GM12878 (cell line): ENCODE results near the gene TCF7L2. TPM values are rescaled to one million over a fixed set of nuclear protein-coding genes. Genes with fewer than 3 reads are reported as not detected.

Source experiments
- ATAC-seq: fragments of 200-7000 bp; cut with Tn5 transposase; 3 replicates; pipeline ENCODE4 v1.9.1; 2020; ENCODE audit warnings: mild to moderate bottlenecking, moderate library complexity
- BruUV-seq: library from RNA; stranded (reverse); fragments of 400-500 nt; replicated peaks from 2 replicates; lab custom pipeline; 2021; lab: Mats Ljungman, UMichigan
- CTCF ChIA-PET: fragments of 300-600 bp; sonication (Branson Sonifier 250); formaldehyde crosslinking; extraction: SDS; loops from one replicate; lab custom pipeline; 2021; ENCODE audit warnings: inconsistent platforms; lab: Yijun Ruan, JAX
- POLR2A ChIA-PET: fragments of 350-600 bp; formaldehyde crosslinking; extraction: SDS; loops from one replicate; lab custom pipeline; 2021; ENCODE audit warnings: inconsistent platforms; lab: Charles Lee
- RAD21 ChIA-PET: fragments of 300-600 bp; sonication (Branson Sonifier 250); formaldehyde crosslinking; loops from one replicate; lab custom pipeline; 2023; ENCODE audit warnings: antibody characterized with exemption; ENCODE audit not compliant: unreplicated experiment; lab: Charles Lee
- SMC1A ChIA-PET: fragments of 300-600 bp; sonication (Branson Sonifier 250); formaldehyde crosslinking; loops from one replicate; lab custom pipeline; 2023; ENCODE audit not compliant: unreplicated experiment, uncharacterized antibody; lab: Charles Lee
- DNase-seq: peaks from one replicate; pipeline ENCODE4 v3.0.0-alpha.2; 2011; ENCODE audit warnings: low read depth, low spot score
- FAIRE-seq: peaks from 3 replicates; lab custom pipeline; 2011; peaks lifted over from hg19 to GRCh38; lab: Jason Lieb, UNC
- H2AFZ ChIP-seq: 2 replicates; pipeline ENCODE4 v1.6.0; 2011; ENCODE audit warnings: low read depth, low read length, control low read depth; ENCODE audit not compliant: control insufficient read depth
- H3K27ac ChIP-seq: 2 replicates; pipeline ENCODE4 v1.5.1; 2011; ENCODE audit warnings: control low read depth; ENCODE audit not compliant: control insufficient read depth, insufficient read depth
- H3K27me3 ChIP-seq, 2 experiments: replicated peaks in 1 of 2; 2 replicates each; pipeline versions ENCODE4 v1.6.0 to v1.6.1; 2011; ENCODE audit warnings: low read length in 1 of 2; ENCODE audit not compliant: control insufficient read depth in 2 of 2, insufficient read depth in 2 of 2
- H3K36me3 ChIP-seq, 2 experiments: 2 replicates each; pipeline ENCODE4 v1.5.1; 2011; ENCODE audit warnings: low read length in 1 of 2; ENCODE audit not compliant: control insufficient read depth in 2 of 2, insufficient read depth in 2 of 2
- H3K4me1 ChIP-seq: 2 replicates; pipeline ENCODE4 v1.6.1; 2011; ENCODE audit warnings: mild to moderate bottlenecking, low read length, moderate library complexity, mixed read lengths; ENCODE audit not compliant: control insufficient read depth, insufficient read depth
- H3K4me2 ChIP-seq: 2 replicates; pipeline ENCODE4 v1.6.0; 2011; ENCODE audit warnings: control low read depth; ENCODE audit not compliant: control insufficient read depth, insufficient read depth
- H3K4me3 ChIP-seq: fragments of 200-600 bp; sonication (generic); 2 replicates; pipeline ENCODE4 v1.5.1; 2016
- H3K79me2 ChIP-seq: 2 replicates; pipeline ENCODE4 v1.6.0; 2011; ENCODE audit warnings: low read length; ENCODE audit not compliant: control insufficient read depth, insufficient read depth
- H3K9ac ChIP-seq: 2 replicates; pipeline ENCODE4 v1.8.0; 2011; ENCODE audit warnings: low read length, control low read depth, mixed read lengths; ENCODE audit not compliant: control insufficient read depth, insufficient read depth
- H3K9me3 ChIP-seq: replicated peaks from 3 replicates; pipeline ENCODE4 v1.5.1; 2011; ENCODE audit warnings: mild to moderate bottlenecking, low read length; ENCODE audit not compliant: control insufficient read depth, insufficient read depth
- H4K20me1 ChIP-seq: 2 replicates; pipeline ENCODE4 v1.6.0; 2011; ENCODE audit not compliant: control insufficient read depth, insufficient read depth
- BHLHE40 ChIP-seq, 2 experiments: fragments of 450-650 bp in 1 of 2; IDR thresholded peaks; 2 replicates each; pipeline ENCODE4 v1.6.1; 2011 to 2017; ENCODE audit warnings: low read depth in 2 of 2, borderline replicate concordance in 1 of 2, improper control_type of control experiment in 1 of 2, low read length in 1 of 2, mild to moderate bottlenecking in 1 of 2
- CHD1 ChIP-seq: IDR thresholded peaks from 2 replicates; pipeline ENCODE4 v1.6.1; 2012; ENCODE audit warnings: low read depth, low read length, improper control_type of control experiment
- EED ChIP-seq: sonication (generic); IDR thresholded peaks from 2 replicates; pipeline ENCODE4 v1.6.1; 2016; ENCODE audit warnings: antibody characterized with exemption, low read depth
- ESRRA ChIP-seq: IDR thresholded peaks from 2 replicates; pipeline ENCODE4 v1.6.1; 2012; ENCODE audit warnings: mild to moderate bottlenecking, low read length, improper control_type of control experiment
- FOS ChIP-seq: IDR thresholded peaks from 3 replicates; pipeline ENCODE4 v1.6.1; 2011; ENCODE audit warnings: borderline replicate concordance; ENCODE audit not compliant: insufficient read length; ENCODE audit errors: extremely low read depth
- HDAC2 ChIP-seq: fragments of 200-600 bp; sonication (generic); IDR thresholded peaks from 2 replicates; pipeline ENCODE4 v1.6.1; 2017
- NR2F1 ChIP-seq: fragments of 450-650 bp; conservative IDR thresholded peaks from 2 replicates; pipeline ENCODE4 v1.6.1; 2017; ENCODE audit warnings: mild to moderate bottlenecking
- RAD21 ChIP-seq: IDR thresholded peaks from 2 replicates; pipeline ENCODE4 v1.6.1; 2011; ENCODE audit warnings: mild to moderate bottlenecking, low read depth, low read length, moderate library complexity; ENCODE audit not compliant: insufficient read depth
- RELA ChIP-seq: fragments of 450-650 bp; IDR thresholded peaks from 2 replicates; pipeline ENCODE4 v1.8.0; 2014; ENCODE audit warnings: borderline replicate concordance; ENCODE audit not compliant: partially characterized antibody
- SREBF2 ChIP-seq: IDR thresholded peaks from 2 replicates; pipeline ENCODE4 v1.6.1; 2012; ENCODE audit warnings: mild to moderate bottlenecking, low read length
- SUZ12 ChIP-seq: fragments of 200-600 bp; sonication (generic); IDR thresholded peaks from one replicate; pipeline ENCODE4 v1.6.1; 2018; ENCODE audit warnings: antibody characterized with exemption, mild to moderate bottlenecking; ENCODE audit not compliant: unreplicated experiment
- WRNIP1 ChIP-seq: IDR thresholded peaks from 2 replicates; pipeline ENCODE4 v1.6.1; 2011; ENCODE audit warnings: low read depth, low read length, improper control_type of control experiment, borderline replicate concordance
- YY1 ChIP-seq: IDR thresholded peaks from 2 replicates; pipeline ENCODE4 v1.6.1; 2011; ENCODE audit warnings: low read depth, mild to moderate bottlenecking, low read length
- ZNF207 ChIP-seq: fragments of 450-650 bp; IDR thresholded peaks from 2 replicates; pipeline ENCODE4 v1.6.1; 2014; ENCODE audit warnings: antibody characterized with exemption, mild to moderate bottlenecking, borderline replicate concordance
- WGBS: methylation state at CpG from one replicate; pipeline ENCODE4 v1.1.6; 2016; ENCODE audit warnings: low lambda C conversion rate; ENCODE audit not compliant: insufficient replicate concordance, insufficient coverage; ENCODE audit errors: missing lambda C conversion rate; 5-methylcytosine and 5-hydroxymethylcytosine counted together
- in situ Hi-C: fragments of 300-500 bp; cut with MboI; formaldehyde crosslinking; loops from 9 replicates; pipeline ENCODE4 v1.14.3; 2018; ENCODE audit warnings: mixed read lengths
- intact Hi-C: fragments of 100-400 bp; cut with micrococcal nuclease; formaldehyde crosslinking; loops from one replicate; pipeline ENCODE4 v1.14.2; 2022; ENCODE audit not compliant: unreplicated experiment
- polyA plus RNA-seq, 11 experiments: library from polyadenylated mRNA; depleted of rRNA in 4 of 11; unstranded in 6 of 11; stranded (reverse) in 5 of 11; fragments of >200 nt; fragmentation: Nextera tagmentation in 4 of 11; fragmentation: Illumina TruSeq in 1 of 11; extraction: Ambion mirVana in 4 of 11; extraction: Trizol in 1 of 11; gene quantifications; 1 replicate in 1 of 11; 2 replicates in 10 of 11; pipeline versions ENCODE4 v1.2.1 to v1.2.3, GENCODE V29; 2011 to 2016; ENCODE audit warnings: inconsistent platforms in 2 of 11, missing spikeins in 2 of 11, low read depth in 1 of 11
- total RNA-seq, 4 experiments: library from RNA; depleted of rRNA in 3 of 4; stranded (reverse); fragments of >200 nt in 3 of 4; fragmentation: Illumina TruSeq in 1 of 4; extraction: Trizol in 1 of 4; gene quantifications; 2 replicates each; pipeline versions ENCODE4 v1.2.1 to v1.2.3, GENCODE V29; 2013 to 2021
- TF ChIP-seq, protein P1 (sequence below): fragments of 450-650 bp; IDR thresholded peaks from 2 replicates; pipeline ENCODE4 v1.6.1; 2017; ENCODE audit warnings: low read depth, mild to moderate bottlenecking, moderate library complexity
- TF ChIP-seq, protein P2 (sequence below): fragments of 450-650 bp; IDR thresholded peaks from 2 replicates; pipeline ENCODE4 v1.6.1; 2017; ENCODE audit warnings: mild to moderate bottlenecking, low read depth, inconsistent platforms; ENCODE audit not compliant: poor library complexity, severe bottlenecking

TCF7L2 gene
- total and polyA plus RNA-seq, 10 of the 15 experiments (the other 5 are each of a cell fraction or from before 2014, with no cell fraction given): 0.02 to 1.1 (median 0.35) TPM; not detected in 4

DNA sequence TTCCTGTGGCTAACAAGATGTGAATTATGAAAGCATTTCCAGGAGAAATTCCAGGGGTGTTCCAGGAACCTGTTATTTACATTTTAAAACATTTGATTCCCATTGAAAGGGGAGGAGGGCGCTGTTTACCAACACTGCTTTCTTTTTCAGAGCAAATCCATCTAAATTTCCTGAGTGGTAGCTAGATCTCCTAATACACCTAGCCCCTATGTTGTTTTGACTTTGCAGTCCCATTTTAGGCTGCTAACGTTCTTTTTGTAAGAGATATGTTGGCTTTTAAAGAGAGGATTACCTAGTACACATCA is 130.8 kb downstream of the TCF7L2 start:
- no peak overlapping the region for H3K4me3 ChIP-seq
- no peaks in the 10 kb centered on the region for H3K4me1 ChIP-seq
- RAD21 ChIA-PET: no interaction called here
- no peaks in the 10 kb centered on the region for H4K20me1 ChIP-seq
- TF ChIP-seq ZNF207: no peak
- no peak for TF ChIP-seq YY1
- no peak for TF ChIP-seq EED
- no peak for TF ChIP-seq SREBF2
- peak; percentile 19; the same call in 1 of the 2 replicates for TF ChIP-seq RAD21
- no peak for TF ChIP-seq BHLHE40 (IDR thresholded peaks at IDR 0.05; ENCODE audit: borderline replicate concordance in 1 of 2, low read depth in 2 of 2, low read length in 1 of 2)
- TF ChIP-seq HDAC2: no peak
- no peak overlapping the region for H3K27ac ChIP-seq
- FAIRE-seq: no peak
- SMC1A ChIA-PET: no interaction called here
- POLR2A ChIA-PET: no interaction called here
- intact Hi-C loops: no loop called here
- H3K36me3 ChIP-seq: no peaks in the 10 kb centered on the region
- H3K27me3 ChIP-seq: peaks cover 0 to 3% of the 10 kb centered on the region in 2 experiments; a peak in 2 of 4 replicates
- ATAC-seq: no peak
- BruUV-seq: no TSS peak
- no peaks in the 10 kb centered on the region; the same call in 2 of the 3 replicates for H3K9me3 ChIP-seq
- H2AFZ ChIP-seq: no peak overlapping the region
- WGBS: 0% methylated on average over 2 of the region's 2 CpGs
- no peak overlapping the region for H3K4me2 ChIP-seq
- DNase-seq: no peak
- no peaks in the 10 kb centered on the region for H3K79me2 ChIP-seq
- in situ Hi-C loops: no loop called here
- CTCF ChIA-PET: no interaction called here
- H3K9ac ChIP-seq: no peak overlapping the region

DNA sequence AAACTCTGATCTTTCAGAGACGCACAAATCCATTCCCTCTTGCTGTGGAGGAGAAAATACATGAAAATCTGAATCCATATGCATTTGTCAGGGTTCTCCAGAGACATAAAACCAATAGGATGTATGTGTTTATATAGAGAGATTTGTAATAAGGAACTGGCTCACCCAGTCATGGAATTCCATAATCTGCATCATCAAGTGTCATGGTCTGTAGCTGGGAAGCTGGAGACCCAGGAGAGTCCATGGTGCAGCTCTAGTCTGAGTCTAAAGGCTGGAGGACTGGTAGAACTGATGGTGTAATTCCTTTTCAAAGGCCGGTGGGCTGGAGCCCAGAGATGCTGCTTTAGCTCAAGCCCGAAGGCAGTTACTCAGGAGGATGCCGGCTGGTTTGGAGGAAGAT is 134.0 kb downstream of the TCF7L2 start:
- WGBS: 46% methylated on average over 4 of the region's 4 CpGs
- Histone ChIP-seq H3K36me3 (no peaks in the 10 kb centered on the region), H3K4me2 (no peak overlapping the region), H3K4me3 (no peak overlapping the region), H3K4me1 (no peaks in the 10 kb centered on the region), H2AFZ (no peak overlapping the region), H3K9ac (no peak overlapping the region), H3K79me2 (no peaks in the 10 kb centered on the region), H3K27ac (no peak overlapping the region), H4K20me1 (no peaks in the 10 kb centered on the region), H3K9me3 (no peaks in the 10 kb centered on the region; the same call in 2 of the 3 replicates), H3K27me3 (peaks cover 0 to 3% of the 10 kb centered on the region in 2 experiments; a peak in 2 of 4 replicates)
- TF ChIP-seq, protein P1, sequence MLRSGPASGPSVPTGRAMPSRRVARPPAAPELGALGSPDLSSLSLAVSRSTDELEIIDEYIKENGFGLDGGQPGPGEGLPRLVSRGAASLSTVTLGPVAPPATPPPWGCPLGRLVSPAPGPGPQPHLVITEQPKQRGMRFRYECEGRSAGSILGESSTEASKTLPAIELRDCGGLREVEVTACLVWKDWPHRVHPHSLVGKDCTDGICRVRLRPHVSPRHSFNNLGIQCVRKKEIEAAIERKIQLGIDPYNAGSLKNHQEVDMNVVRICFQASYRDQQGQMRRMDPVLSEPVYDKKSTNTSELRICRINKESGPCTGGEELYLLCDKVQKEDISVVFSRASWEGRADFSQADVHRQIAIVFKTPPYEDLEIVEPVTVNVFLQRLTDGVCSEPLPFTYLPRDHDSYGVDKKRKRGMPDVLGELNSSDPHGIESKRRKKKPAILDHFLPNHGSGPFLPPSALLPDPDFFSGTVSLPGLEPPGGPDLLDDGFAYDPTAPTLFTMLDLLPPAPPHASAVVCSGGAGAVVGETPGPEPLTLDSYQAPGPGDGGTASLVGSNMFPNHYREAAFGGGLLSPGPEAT: no peak
- no peak for TF ChIP-seq RELA
- TF ChIP-seq CHD1: no peak
- no peak for TF ChIP-seq WRNIP1
- TF ChIP-seq NR2F1: no peak
- TF ChIP-seq FOS: no peak
- no peak for TF ChIP-seq ESRRA
- TF ChIP-seq, protein P2, sequence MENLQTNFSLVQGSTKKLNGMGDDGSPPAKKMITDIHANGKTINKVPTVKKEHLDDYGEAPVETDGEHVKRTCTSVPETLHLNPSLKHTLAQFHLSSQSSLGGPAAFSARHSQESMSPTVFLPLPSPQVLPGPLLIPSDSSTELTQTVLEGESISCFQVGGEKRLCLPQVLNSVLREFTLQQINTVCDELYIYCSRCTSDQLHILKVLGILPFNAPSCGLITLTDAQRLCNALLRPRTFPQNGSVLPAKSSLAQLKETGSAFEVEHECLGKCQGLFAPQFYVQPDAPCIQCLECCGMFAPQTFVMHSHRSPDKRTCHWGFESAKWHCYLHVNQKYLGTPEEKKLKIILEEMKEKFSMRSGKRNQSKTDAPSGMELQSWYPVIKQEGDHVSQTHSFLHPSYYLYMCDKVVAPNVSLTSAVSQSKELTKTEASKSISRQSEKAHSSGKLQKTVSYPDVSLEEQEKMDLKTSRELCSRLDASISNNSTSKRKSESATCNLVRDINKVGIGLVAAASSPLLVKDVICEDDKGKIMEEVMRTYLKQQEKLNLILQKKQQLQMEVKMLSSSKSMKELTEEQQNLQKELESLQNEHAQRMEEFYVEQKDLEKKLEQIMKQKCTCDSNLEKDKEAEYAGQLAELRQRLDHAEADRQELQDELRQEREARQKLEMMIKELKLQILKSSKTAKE: no peak
- no peak for TF ChIP-seq SUZ12
- in situ Hi-C loops: no loop called here
- SMC1A ChIA-PET: no interaction called here
- no peak for DNase-seq
- POLR2A ChIA-PET: no interaction called here
- RAD21 ChIA-PET: no interaction called here
- intact Hi-C loops: no loop called here
- CTCF ChIA-PET: interaction anchor here (0.7 kb wide), 1 partner anchor 301 kb away, joined by 4 read pairs; no protein-coding TSS in a partner anchor
- ATAC-seq: no peak
- FAIRE-seq: no peak
- BruUV-seq: no TSS peak
